ENCODE measurements around the gene SRD5A1.

The SRD5A1 gene

DNA sequence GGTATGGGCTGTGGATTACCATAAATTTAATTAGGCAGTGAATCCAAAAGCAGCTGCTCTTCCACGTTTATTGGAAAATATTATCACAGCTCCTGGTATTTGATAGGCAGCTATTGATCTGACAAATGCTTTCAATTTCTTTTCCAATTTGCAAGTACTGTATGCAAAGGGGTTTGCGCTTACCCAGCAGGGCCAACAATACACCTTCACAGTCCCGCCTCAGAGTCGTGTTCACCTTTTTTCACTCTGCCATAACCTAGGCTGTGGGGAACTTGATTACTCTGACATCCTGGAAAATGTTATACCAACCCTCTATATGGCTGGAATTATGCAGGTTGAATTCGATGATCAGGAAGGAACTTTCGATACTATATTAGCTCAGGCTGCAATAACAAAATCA, 47.7 kb downstream of the SRD5A1 start:
- Histone ChIP-seq H3K4me1 (no peaks in the 10 kb centered on the region), H3K79me2 (no peaks in the 10 kb centered on the region), H3K9me3 (ENCODE audit: control insufficient read depth, low read length) (no peaks in the 10 kb centered on the region), H3K27me3 (ENCODE audit: control insufficient read depth, insufficient read depth, low read length) (no peaks in the 10 kb centered on the region), H3K27ac (no peak overlapping the region), H3K4me3 (ENCODE audit: low read depth, low read length) (no peak overlapping the region), H3K4me2 (ENCODE audit: low read length) (no peak overlapping the region), H3K9ac (no peak overlapping the region), H3K36me3 (ENCODE audit: control insufficient read depth, insufficient read depth, low read length) (no peaks in the 10 kb centered on the region), H2AFZ (no peak overlapping the region)
- TF ChIP-seq, protein P1, sequence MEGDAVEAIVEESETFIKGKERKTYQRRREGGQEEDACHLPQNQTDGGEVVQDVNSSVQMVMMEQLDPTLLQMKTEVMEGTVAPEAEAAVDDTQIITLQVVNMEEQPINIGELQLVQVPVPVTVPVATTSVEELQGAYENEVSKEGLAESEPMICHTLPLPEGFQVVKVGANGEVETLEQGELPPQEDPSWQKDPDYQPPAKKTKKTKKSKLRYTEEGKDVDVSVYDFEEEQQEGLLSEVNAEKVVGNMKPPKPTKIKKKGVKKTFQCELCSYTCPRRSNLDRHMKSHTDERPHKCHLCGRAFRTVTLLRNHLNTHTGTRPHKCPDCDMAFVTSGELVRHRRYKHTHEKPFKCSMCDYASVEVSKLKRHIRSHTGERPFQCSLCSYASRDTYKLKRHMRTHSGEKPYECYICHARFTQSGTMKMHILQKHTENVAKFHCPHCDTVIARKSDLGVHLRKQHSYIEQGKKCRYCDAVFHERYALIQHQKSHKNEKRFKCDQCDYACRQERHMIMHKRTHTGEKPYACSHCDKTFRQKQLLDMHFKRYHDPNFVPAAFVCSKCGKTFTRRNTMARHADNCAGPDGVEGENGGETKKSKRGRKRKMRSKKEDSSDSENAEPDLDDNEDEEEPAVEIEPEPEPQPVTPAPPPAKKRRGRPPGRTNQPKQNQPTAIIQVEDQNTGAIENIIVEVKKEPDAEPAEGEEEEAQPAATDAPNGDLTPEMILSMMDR (IDR thresholded peaks at IDR 0.05) = no peak

DNA sequence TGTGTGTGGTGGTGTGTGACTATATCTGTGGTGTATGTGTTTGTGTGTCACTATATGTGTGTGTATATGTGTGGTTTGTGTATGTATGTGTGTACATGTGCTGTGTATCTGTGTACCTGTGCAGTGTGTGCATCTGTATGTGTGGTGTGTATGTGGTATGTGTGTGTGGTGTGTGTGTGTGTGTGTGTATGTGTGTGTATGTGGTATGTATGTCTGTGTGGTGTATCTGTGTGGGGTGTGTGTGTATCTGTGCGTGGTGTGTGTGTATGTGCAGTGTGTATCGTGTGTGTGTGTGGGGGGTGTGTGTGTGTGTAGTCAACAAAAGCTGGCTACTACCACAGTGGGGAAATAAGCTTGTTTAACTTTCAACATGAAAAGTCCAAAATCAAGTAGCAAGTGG, 48.4 kb downstream of the SRD5A1 start:
- no peaks in the 10 kb centered on the region for H3K9me3 ChIP-seq (ENCODE audit: control insufficient read depth, low read length)
- no peaks in the 10 kb centered on the region for H3K79me2 ChIP-seq
- H3K4me3 ChIP-seq (ENCODE audit: low read depth, low read length) = no peak overlapping the region
- H2AFZ ChIP-seq = no peak overlapping the region
- H3K36me3 ChIP-seq (ENCODE audit: control insufficient read depth, insufficient read depth, low read length) = no peaks in the 10 kb centered on the region
- H3K4me1 ChIP-seq = no peaks in the 10 kb centered on the region
- no peaks in the 10 kb centered on the region for H3K27me3 ChIP-seq (ENCODE audit: control insufficient read depth, insufficient read depth, low read length)
- no peak overlapping the region for H3K4me2 ChIP-seq (ENCODE audit: low read length)
- no peak overlapping the region for H3K9ac ChIP-seq
- TF ChIP-seq, protein P1 (IDR thresholded peaks at IDR 0.05) = no peak
- H3K27ac ChIP-seq = no peak overlapping the region

DNA sequence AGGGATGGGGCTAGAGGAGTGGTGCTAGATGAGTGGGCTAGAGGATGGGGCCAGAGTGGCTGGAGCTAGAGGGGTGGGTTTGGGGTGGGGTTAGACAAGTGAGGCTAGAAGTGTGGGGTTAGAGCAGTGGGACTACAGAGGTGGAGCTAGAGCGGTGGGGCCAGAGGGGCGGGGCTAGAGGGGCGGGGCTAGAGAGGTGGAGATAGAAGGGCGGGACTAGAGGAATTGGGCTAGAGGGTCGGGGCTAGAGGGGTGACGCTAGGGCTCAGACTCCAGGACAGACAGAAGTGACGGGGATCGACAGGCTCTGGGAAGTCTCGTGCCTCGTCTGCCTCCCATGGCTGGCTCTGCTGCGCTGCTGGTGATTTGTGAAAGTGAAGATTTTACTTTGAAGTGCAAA, 49.0 kb downstream of the SRD5A1 start:
- H3K79me2 ChIP-seq = no peaks in the 10 kb centered on the region

DNA sequence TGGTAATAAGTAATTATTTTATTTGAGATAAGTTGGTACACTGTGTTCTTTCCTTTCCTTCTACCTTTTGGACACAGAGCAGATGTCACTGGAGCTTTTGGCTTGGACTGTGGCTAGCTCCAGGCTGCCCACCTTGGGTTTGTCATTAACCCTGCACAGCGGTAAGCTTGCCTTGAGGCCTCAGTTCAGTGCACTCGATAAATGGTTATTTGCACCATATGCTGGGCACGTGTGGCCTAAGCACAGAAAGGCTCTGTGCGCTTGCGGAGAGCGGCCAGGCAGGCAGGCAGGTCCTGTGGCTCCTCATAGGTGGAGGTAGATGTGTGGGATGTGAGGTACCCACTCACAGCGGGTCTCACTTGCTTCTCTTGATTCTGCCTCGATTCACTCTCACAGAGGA, 50.0 kb downstream of the SRD5A1 start:
- Histone ChIP-seq H3K9ac (no peak overlapping the region), H3K4me1 (no peaks in the 10 kb centered on the region), H3K4me2 (ENCODE audit: low read length) (no peak overlapping the region), H3K27me3 (ENCODE audit: control insufficient read depth, insufficient read depth, low read length) (no peaks in the 10 kb centered on the region), H3K36me3 (ENCODE audit: control insufficient read depth, insufficient read depth, low read length) (no peaks in the 10 kb centered on the region), H3K9me3 (ENCODE audit: control insufficient read depth, low read length) (no peaks in the 10 kb centered on the region), H2AFZ (no peak overlapping the region), H3K79me2 (no peaks in the 10 kb centered on the region), H3K4me3 (ENCODE audit: low read depth, low read length) (no peak overlapping the region), H3K27ac (no peak overlapping the region)
- TF ChIP-seq, protein P1 (IDR thresholded peaks at IDR 0.05) = no peak

More for the DNA sequence above, 49.0 kb downstream of the SRD5A1 start:
- no peak overlapping the region for H3K27ac ChIP-seq
- TF ChIP-seq, protein P1 (IDR thresholded peaks at IDR 0.05) = no peak
- H3K4me1 ChIP-seq = no peaks in the 10 kb centered on the region
- no peak overlapping the region for H3K9ac ChIP-seq
- H2AFZ ChIP-seq = no peak overlapping the region
- no peaks in the 10 kb centered on the region for H3K9me3 ChIP-seq (ENCODE audit: control insufficient read depth, low read length)
- H3K4me2 ChIP-seq (ENCODE audit: low read length) = no peak overlapping the region
- no peak overlapping the region for H3K4me3 ChIP-seq (ENCODE audit: low read depth, low read length)
- H3K36me3 ChIP-seq (ENCODE audit: control insufficient read depth, insufficient read depth, low read length) = no peaks in the 10 kb centered on the region
- H3K27me3 ChIP-seq (ENCODE audit: control insufficient read depth, insufficient read depth, low read length) = no peaks in the 10 kb centered on the region

DNA sequence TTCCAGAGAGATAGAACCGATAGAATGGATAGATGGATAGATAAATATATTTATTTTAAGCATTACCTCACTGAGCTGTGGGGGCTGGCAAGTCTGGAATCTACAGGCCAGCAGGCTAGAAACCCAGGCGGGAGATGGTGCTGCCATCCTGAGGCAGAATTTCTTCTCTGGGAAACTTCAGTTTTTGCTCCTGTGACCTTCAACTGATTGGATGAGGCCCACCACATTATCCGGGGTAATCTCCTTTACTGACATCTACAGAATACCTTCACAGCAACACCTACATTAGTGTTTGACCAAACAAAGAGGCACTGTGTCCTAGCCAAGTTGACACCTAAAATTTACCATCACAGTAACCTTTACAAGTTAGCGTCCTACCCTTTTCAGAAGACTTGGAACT, 50.8 kb downstream of the SRD5A1 start:
- H3K27ac ChIP-seq = no peak overlapping the region
- no peak overlapping the region for H3K4me2 ChIP-seq (ENCODE audit: low read length)
- H3K9me3 ChIP-seq (ENCODE audit: control insufficient read depth, low read length) = no peaks in the 10 kb centered on the region
- no peaks in the 10 kb centered on the region for H3K4me1 ChIP-seq
- H3K36me3 ChIP-seq (ENCODE audit: control insufficient read depth, insufficient read depth, low read length) = no peaks in the 10 kb centered on the region
- H2AFZ ChIP-seq = no peak overlapping the region
- H3K27me3 ChIP-seq (ENCODE audit: control insufficient read depth, insufficient read depth, low read length) = no peaks in the 10 kb centered on the region
- no peak overlapping the region for H3K9ac ChIP-seq
- H3K4me3 ChIP-seq (ENCODE audit: low read depth, low read length) = no peak overlapping the region
- no peaks in the 10 kb centered on the region for H3K79me2 ChIP-seq
- TF ChIP-seq, protein P1 (IDR thresholded peaks at IDR 0.05) = no peak
